HFFc6 (cell line): Measurements from ENCODE around the gene SH3PXD2B. TPM values are rescaled to one million over a fixed set of nuclear protein-coding genes. Genes with fewer than 3 reads are reported as not detected.
"Not testable (repeated sequence)": the region's sequence is repeated elsewhere in the genome, so short reads cannot be mapped to it uniquely, and the experiment has no call there.

ENCODE experiments used
- DNase-seq: peaks from one replicate; pipeline ENCODE4 v3.0.0-alpha.2; 2018
- H3K27ac Mint-ChIP-seq: 2 replicates; pipeline ENCODE4 v1.8.0; 2020; ENCODE audit warnings: mild to moderate bottlenecking, mixed read lengths
- H3K27me3 Mint-ChIP-seq: 2 replicates; pipeline ENCODE4 v1.8.0; 2021; ENCODE audit warnings: mild to moderate bottlenecking, moderate library complexity, mixed read lengths; ENCODE audit not compliant: insufficient read depth
- H3K36me3 Mint-ChIP-seq: 2 replicates; pipeline ENCODE4 v1.8.0; 2021; ENCODE audit warnings: low read depth, mixed read lengths
- H3K4me1 Mint-ChIP-seq: 2 replicates; pipeline ENCODE4 v1.8.0; 2020; ENCODE audit warnings: low read depth, mixed read lengths
- H3K4me3 Mint-ChIP-seq: 2 replicates; pipeline ENCODE4 v1.8.0; 2020; ENCODE audit warnings: mild to moderate bottlenecking, moderate library complexity, mixed read lengths
- H3K9me3 Mint-ChIP-seq: 2 replicates; pipeline ENCODE4 v1.8.0; 2020; ENCODE audit warnings: mild to moderate bottlenecking, mixed read lengths
- total RNA-seq, 6 experiments: library from RNA; stranded (reverse); fragmentation: NEBNext Ultra II Directional; extraction: Animal tissue kit (Norgen Biotek cat#: 25700); gene quantifications; 2 replicates in 1 of 6; 3 replicates in 5 of 6; pipeline ENCODE4 v1.2.3, GENCODE V29; 2021
- TF ChIP-seq, protein P1 (sequence below): fragments of 200-600 bp; sonication (generic); IDR thresholded peaks from 2 replicates; pipeline ENCODE4 v1.5.0; 2021; ENCODE audit warnings: antibody characterized with exemption, mild to moderate bottlenecking

The SH3PXD2B gene
- total RNA-seq, 6 experiments from 2014 or later, result 12.4 to 28.4 (median 24.3) TPM

DNA sequence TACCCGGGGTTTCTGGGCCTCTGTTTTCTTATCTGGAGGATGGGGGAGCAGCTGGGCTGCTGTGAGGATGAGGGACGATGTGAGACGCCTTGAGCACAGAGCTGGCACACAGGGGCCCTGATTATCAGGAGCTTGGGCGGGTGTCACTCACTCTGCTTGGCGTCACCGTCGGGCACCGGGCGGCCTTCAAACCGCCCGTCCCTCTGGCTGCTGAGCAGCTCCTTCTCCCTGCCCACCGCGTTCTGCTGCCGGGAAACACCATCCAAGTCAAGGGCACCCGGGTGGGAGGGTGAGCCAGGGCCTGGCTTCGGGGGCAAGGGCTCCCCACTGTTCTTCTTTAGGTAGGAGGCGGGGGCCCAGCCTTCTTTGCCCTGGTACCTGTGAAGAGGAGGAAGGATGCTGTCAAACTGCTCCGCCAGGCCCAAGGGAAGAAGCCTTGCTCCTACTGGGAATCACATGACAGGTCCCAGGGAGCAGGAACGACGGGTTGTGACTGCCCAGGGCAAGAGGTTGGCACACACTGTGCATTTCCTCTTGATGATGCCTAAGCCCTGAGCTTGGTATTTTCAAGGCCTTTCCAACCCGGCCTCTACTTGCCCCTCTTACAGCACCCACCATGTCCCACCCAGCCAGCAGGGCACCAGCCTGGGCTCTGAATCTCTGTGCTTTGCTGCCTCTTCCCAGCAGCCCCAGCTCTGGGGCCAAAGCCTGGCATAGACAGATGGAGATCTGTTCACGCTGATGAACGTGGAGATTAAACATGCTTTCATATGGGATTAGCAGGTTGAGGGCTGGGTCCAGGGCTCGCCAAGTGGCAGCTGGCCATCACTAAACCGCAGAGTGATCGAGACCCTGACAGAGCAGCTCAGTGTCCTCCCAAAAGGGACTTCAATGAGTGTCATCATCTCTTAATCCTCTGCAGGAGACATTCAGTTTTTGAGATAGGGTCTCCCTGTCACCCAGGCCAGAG is 103.8 kb downstream of the SH3PXD2B start:
- TF ChIP-seq, protein P1, sequence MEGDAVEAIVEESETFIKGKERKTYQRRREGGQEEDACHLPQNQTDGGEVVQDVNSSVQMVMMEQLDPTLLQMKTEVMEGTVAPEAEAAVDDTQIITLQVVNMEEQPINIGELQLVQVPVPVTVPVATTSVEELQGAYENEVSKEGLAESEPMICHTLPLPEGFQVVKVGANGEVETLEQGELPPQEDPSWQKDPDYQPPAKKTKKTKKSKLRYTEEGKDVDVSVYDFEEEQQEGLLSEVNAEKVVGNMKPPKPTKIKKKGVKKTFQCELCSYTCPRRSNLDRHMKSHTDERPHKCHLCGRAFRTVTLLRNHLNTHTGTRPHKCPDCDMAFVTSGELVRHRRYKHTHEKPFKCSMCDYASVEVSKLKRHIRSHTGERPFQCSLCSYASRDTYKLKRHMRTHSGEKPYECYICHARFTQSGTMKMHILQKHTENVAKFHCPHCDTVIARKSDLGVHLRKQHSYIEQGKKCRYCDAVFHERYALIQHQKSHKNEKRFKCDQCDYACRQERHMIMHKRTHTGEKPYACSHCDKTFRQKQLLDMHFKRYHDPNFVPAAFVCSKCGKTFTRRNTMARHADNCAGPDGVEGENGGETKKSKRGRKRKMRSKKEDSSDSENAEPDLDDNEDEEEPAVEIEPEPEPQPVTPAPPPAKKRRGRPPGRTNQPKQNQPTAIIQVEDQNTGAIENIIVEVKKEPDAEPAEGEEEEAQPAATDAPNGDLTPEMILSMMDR, result no peak
- Mint-ChIP-seq H3K9me3 (no peaks in the 10 kb centered on the region), H3K4me1 (no peaks in the 10 kb centered on the region), H3K4me3 (no peak overlapping the region), H3K27ac (no peak overlapping the region), H3K27me3 (no peaks in the 10 kb centered on the region; the same call in 1 of the 2 replicates), H3K36me3 (peaks cover 15% of the 10 kb centered on the region)
- no peak for DNase-seq

DNA sequence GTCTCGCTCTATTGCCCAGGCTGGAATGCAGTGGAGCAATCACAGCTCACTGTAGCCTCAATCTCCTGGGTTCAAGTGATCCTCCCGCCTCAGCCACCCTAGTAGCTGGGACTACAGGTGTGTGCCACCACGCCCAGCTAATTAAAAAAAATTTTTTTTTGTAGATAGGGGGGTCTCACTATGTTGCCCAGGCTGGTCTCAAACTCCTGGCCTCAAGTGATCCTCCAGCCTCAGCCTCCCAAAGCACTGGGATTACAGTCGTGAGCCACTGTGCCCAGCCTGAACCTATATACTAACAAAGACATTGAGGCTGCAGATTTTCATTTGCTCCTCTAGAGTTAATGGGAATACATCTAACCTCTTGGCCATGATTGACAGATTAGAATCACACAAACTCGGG is 105.6 kb downstream of the SH3PXD2B start:
- not testable (repeated sequence) for H3K36me3 Mint-ChIP-seq, H3K9me3 Mint-ChIP-seq

DNA sequence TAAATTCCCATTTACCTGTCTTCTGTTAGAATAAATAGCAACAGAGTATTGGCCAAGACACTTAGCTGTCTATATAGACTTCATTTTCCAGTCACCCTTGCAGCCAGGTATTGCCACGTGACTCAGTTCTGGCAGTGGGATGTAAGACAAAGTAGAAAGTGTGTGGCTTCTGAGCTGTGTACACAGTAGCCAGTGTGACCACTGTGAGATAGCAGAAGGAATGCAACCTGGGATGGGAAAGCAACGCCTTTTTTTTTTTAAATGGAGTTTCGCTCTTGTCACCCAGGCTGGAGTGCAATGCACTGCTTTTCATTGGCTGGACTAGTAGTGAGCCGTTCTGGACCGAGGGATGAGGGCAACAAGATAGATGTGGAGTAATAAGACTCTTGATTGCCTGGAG is 106.2 kb downstream of the SH3PXD2B start:
- H3K4me3 Mint-ChIP-seq, result no peak overlapping the region
- H3K27me3 Mint-ChIP-seq, result no peaks in the 10 kb centered on the region; the same call in 1 of the 2 replicates
- H3K36me3 Mint-ChIP-seq, result peaks cover 6% of the 10 kb centered on the region; the same call in 1 of the 2 replicates
- no peak for DNase-seq
- TF ChIP-seq, protein P1, result no peak
- H3K4me1 Mint-ChIP-seq, result no peaks in the 10 kb centered on the region
- no peaks in the 10 kb centered on the region for H3K9me3 Mint-ChIP-seq
- H3K27ac Mint-ChIP-seq, result no peak overlapping the region

More for the DNA sequence above, 105.6 kb downstream of the SH3PXD2B start:
- not testable (repeated sequence) for H3K4me3 Mint-ChIP-seq, H3K27me3 Mint-ChIP-seq, DNase-seq, H3K4me1 Mint-ChIP-seq, H3K27ac Mint-ChIP-seq

DNA sequence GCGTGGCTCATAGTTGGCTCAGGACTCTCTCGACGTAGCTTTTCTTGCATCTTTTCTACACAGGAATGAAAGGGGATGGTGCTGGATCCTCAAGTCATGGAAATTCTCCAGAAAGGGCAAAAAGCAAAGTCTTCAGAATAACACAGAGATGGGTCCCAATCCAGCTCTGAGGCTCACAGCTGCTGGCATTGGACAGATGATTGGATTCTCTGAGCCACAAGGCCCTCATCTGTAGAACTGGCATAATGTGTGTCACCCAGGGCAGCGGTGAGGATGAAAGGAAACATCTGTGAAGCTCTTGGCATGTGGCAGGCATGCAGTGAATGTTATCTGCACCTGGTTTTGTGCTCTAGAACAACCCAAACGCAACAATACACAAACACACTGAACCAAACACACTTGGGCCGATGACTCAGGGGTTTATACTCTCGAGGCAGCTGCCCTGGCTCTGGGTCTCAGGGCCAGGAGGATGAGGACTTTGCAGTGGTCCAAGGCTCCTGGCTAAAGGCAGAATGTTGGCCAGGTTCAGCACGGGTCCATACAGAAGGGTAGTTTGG is 106.8 kb downstream of the SH3PXD2B start:
- Mint-ChIP-seq H3K36me3 (0 out of 2 replicates have a peak, but pooled peaks cover 1% of the 10 kb centered on the region), H3K9me3 (no peaks in the 10 kb centered on the region), H3K4me1 (no peaks in the 10 kb centered on the region), H3K27ac (no peak overlapping the region), H3K27me3 (no peaks in the 10 kb centered on the region; the same call in 1 of the 2 replicates), H3K4me3 (no peak overlapping the region)
- TF ChIP-seq, protein P1, result no peak
- no peak for DNase-seq

DNA sequence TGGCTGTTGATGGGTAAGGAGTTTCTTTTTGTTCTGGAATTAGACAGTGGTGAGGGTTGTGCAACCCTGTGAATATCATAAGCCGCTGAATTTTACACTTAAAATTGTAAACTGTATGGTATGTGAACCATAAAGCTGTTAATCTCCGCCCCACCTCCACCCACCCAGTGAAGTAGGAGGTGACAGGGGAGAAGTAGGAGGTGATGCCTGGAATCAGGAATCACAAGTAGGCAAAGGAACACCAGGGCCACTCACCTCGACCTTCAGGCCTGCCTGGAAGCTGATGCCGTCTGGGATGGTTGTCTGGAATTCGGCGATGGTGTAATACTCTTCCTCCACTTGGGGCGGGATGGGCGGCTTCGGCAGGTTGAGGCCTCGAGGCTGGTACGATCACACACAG is 108.4 kb downstream of the SH3PXD2B start:
- TF ChIP-seq, protein P1, result no peak
- no peaks in the 10 kb centered on the region for H3K4me1 Mint-ChIP-seq
- DNase-seq, result no peak
- no peak overlapping the region for H3K27ac Mint-ChIP-seq
- H3K36me3 Mint-ChIP-seq, result peaks cover 4% of the 10 kb centered on the region; the same call in 1 of the 2 replicates
- no peak overlapping the region for H3K4me3 Mint-ChIP-seq
- no peaks in the 10 kb centered on the region for H3K9me3 Mint-ChIP-seq
- no peaks in the 10 kb centered on the region; the same call in 1 of the 2 replicates for H3K27me3 Mint-ChIP-seq
